Subcutaneous adipose tissue (tissue), 4 donors: Measurements from ENCODE around the gene LYZL1. TPM values are rescaled to one million over a fixed set of nuclear protein-coding genes. Genes with fewer than 3 reads are reported as not detected.

Experiments used
- CTCF ChIP-seq: fragments of 450-650 bp; IDR thresholded peaks from one replicate; pipeline ENCODE4 v1.5.1; 2016; ENCODE audit warnings: low read depth, mild to moderate bottlenecking, control low read depth, antibody characterized with exemption, moderate library complexity
- total RNA-seq, 4 donors: library from RNA; depleted of rRNA; stranded (reverse); fragments of >200 nt; gene quantifications; one replicate each; pipeline ENCODE4 v1.1.0, GENCODE V29; 2016

Gene LYZL1
- total RNA-seq, 4 donors from 2014 or later: not detected

GRCh38 chr10:29345910-29346209 is 57.0 kb downstream of the LYZL1 start:
- TF ChIP-seq CTCF: no peak

GRCh38 chr10:29346296-29347001 is 57.6 kb downstream of the LYZL1 start:
- no peak for TF ChIP-seq CTCF

- no peak for TF ChIP-seq CTCF
Observed at GRCh38 chr10:29348836-29349235, 60.0 kb downstream of the LYZL1 start.

- TF ChIP-seq CTCF: no peak
Observed at GRCh38 chr10:29353305-29353704, 64.4 kb downstream of the LYZL1 start.

GRCh38 chr10:29353887-29354561 is 65.2 kb downstream of the LYZL1 start:
- no peak for TF ChIP-seq CTCF

- TF ChIP-seq CTCF: no peak
Observed at GRCh38 chr10:29355411-29355991, 66.6 kb downstream of the LYZL1 start.

- TF ChIP-seq CTCF: no peak
Observed at GRCh38 chr10:29356931-29357330, 68.1 kb downstream of the LYZL1 start.
